ENCODE results near the gene TMEM18.
A peak's percentile ranks its signal among the peaks of the same experiment; 100 is the strongest.
"Not testable (repeated sequence)": the region's sequence is repeated elsewhere in the genome, so short reads cannot be mapped to it uniquely, and the experiment has no call there.

TMEM18 gene

GRCh38 chr2:677056-677958 lies at the start of gene TMEM18:
Gene TMEM18 (minus strand): TSS chr2:677406. CDS start chr2:677345, 61 bp downstream.
- DNase-seq (ENCODE audit: low spot score): peak; percentile 99

- no peak for DNase-seq (ENCODE audit: low spot score)
Measured at GRCh38 chr2:726169-726568, 49.0 kb upstream of the TMEM18 start.

GRCh38 chr2:725468-725867 lies 48.3 kb upstream of the TMEM18 start:
- no peak for DNase-seq (ENCODE audit: low spot score)

- DNase-seq (ENCODE audit: low spot score): no peak
Measured at GRCh38 chr2:723761-724160, 46.6 kb upstream of the TMEM18 start.

GRCh38 chr2:720842-721241 lies 43.6 kb upstream of the TMEM18 start:
- DNase-seq (ENCODE audit: low spot score): no peak

- no peak for DNase-seq (ENCODE audit: low spot score)
Measured at GRCh38 chr2:719734-720133, 42.5 kb upstream of the TMEM18 start.

- DNase-seq (ENCODE audit: low spot score): no peak
Measured at GRCh38 chr2:719191-719590, 42.0 kb upstream of the TMEM18 start.

- DNase-seq (ENCODE audit: low spot score): no peak
Measured at GRCh38 chr2:717661-718060, 40.5 kb upstream of the TMEM18 start.

GRCh38 chr2:715854-716560 lies 38.8 kb upstream of the TMEM18 start:
- DNase-seq (ENCODE audit: low spot score): no peak

GRCh38 chr2:715038-715437 lies 37.8 kb upstream of the TMEM18 start:
- DNase-seq (ENCODE audit: low spot score): no peak

GRCh38 chr2:714005-714741 lies 37.0 kb upstream of the TMEM18 start:
- peak; percentile 68 for DNase-seq (ENCODE audit: low spot score)

- no peak for DNase-seq (ENCODE audit: low spot score)
Measured at GRCh38 chr2:710867-711665, 33.9 kb upstream of the TMEM18 start.

- no peak for DNase-seq (ENCODE audit: low spot score)
Measured at GRCh38 chr2:709138-709765, 32.0 kb upstream of the TMEM18 start.

GRCh38 chr2:708667-709066 lies 31.5 kb upstream of the TMEM18 start:
- no peak for DNase-seq (ENCODE audit: low spot score)

- peak; percentile 31 for DNase-seq (ENCODE audit: low spot score)
Measured at GRCh38 chr2:705971-706511, 28.8 kb upstream of the TMEM18 start.

GRCh38 chr2:702765-703164 lies 25.6 kb upstream of the TMEM18 start:
- DNase-seq (ENCODE audit: low spot score): not testable (repeated sequence)

- peak; percentile 20 for DNase-seq (ENCODE audit: low spot score)
Measured at GRCh38 chr2:696999-697627, 19.9 kb upstream of the TMEM18 start.

- no peak for DNase-seq (ENCODE audit: low spot score)
Measured at GRCh38 chr2:696463-696862, 19.3 kb upstream of the TMEM18 start.

GRCh38 chr2:694906-695510 lies 17.8 kb upstream of the TMEM18 start:
- no peak for DNase-seq (ENCODE audit: low spot score)

- no peak for DNase-seq (ENCODE audit: low spot score)
Measured at GRCh38 chr2:694174-694573, 17.0 kb upstream of the TMEM18 start.
